H1 (cell line): Measurements from ENCODE around the gene PCBP4.

Experiments used
- CEBPB ChIP-seq: IDR thresholded peaks from 2 replicates; pipeline ENCODE4 v1.6.1; 2012; ENCODE audit warnings: low read depth, low read length
- EP300 ChIP-seq, 2 experiments: IDR thresholded peaks; 1 replicate in 1 of 2; 2 replicates in 1 of 2; pipeline ENCODE4 v1.6.1; 2011 to 2012; ENCODE audit warnings: low read depth in 2 of 2, low read length in 2 of 2, mild to moderate bottlenecking in 2 of 2, borderline replicate concordance in 1 of 2, inconsistent platforms in 1 of 2, moderate library complexity in 1 of 2
- NRF1 ChIP-seq: IDR thresholded peaks from 2 replicates; pipeline ENCODE4 v1.6.1; 2011; ENCODE audit warnings: mild to moderate bottlenecking, low read depth, low read length, improper control_type of control experiment
- RAD21 ChIP-seq, 2 experiments: IDR thresholded peaks in 1 of 2; conservative IDR thresholded peaks in 1 of 2; 2 replicates each; pipeline ENCODE4 v1.6.1; 2011; ENCODE audit warnings: low read depth in 2 of 2, low read length in 2 of 2, improper control_type of control experiment in 1 of 2, inconsistent platforms in 1 of 2, mild to moderate bottlenecking in 1 of 2, moderate library complexity in 1 of 2
- YY1 ChIP-seq: IDR thresholded peaks from 2 replicates; pipeline ENCODE4 v1.6.1; 2011; ENCODE audit warnings: low read depth, mild to moderate bottlenecking, low read length
- TF ChIP-seq, protein P1 (sequence below): IDR thresholded peaks from 2 replicates; pipeline ENCODE4 v1.6.1; 2012; ENCODE audit warnings: inconsistent platforms
- TF ChIP-seq, protein P2 (sequence below), 3 experiments: IDR thresholded peaks; 1 replicate in 2 of 3; 2 replicates in 1 of 3; pipeline versions ENCODE4 v1.5.1 to v1.6.1; 2011; ENCODE audit warnings: low read length in 3 of 3, mild to moderate bottlenecking in 3 of 3, inconsistent platforms in 2 of 3, low read depth in 1 of 3, moderate library complexity in 1 of 3; ENCODE audit not compliant: insufficient read depth in 1 of 3; ENCODE audit errors: control extremely low read depth in 1 of 3

GRCh38 chr3:51940648-51941462 is 26.4 kb downstream of the PCBP4 start:
- TF ChIP-seq YY1 (no peak), EP300 (IDR thresholded peaks at IDR 0.05; ENCODE audit: borderline replicate concordance in 1 of 2, low read depth in 2 of 2, low read length in 2 of 2) (no peak), RAD21 (IDR thresholded peaks at IDR 0.05 in 1 of 2, conservative IDR thresholded peaks at IDR 0.05 in 1 of 2; ENCODE audit: low read depth in 2 of 2, low read length in 2 of 2) (no peak), NRF1 (no peak), CEBPB (no peak)
- TF ChIP-seq, protein P1, sequence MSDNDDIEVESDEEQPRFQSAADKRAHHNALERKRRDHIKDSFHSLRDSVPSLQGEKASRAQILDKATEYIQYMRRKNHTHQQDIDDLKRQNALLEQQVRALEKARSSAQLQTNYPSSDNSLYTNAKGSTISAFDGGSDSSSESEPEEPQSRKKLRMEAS, result no peak
- TF ChIP-seq, protein P2, sequence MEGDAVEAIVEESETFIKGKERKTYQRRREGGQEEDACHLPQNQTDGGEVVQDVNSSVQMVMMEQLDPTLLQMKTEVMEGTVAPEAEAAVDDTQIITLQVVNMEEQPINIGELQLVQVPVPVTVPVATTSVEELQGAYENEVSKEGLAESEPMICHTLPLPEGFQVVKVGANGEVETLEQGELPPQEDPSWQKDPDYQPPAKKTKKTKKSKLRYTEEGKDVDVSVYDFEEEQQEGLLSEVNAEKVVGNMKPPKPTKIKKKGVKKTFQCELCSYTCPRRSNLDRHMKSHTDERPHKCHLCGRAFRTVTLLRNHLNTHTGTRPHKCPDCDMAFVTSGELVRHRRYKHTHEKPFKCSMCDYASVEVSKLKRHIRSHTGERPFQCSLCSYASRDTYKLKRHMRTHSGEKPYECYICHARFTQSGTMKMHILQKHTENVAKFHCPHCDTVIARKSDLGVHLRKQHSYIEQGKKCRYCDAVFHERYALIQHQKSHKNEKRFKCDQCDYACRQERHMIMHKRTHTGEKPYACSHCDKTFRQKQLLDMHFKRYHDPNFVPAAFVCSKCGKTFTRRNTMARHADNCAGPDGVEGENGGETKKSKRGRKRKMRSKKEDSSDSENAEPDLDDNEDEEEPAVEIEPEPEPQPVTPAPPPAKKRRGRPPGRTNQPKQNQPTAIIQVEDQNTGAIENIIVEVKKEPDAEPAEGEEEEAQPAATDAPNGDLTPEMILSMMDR (IDR thresholded peaks at IDR 0.05; ENCODE audit: control extremely low read depth in 1 of 3, insufficient read depth in 1 of 3, low read depth in 1 of 3, low read length in 3 of 3), result no peak
